ENCODE measurements around the gene F2R.

DNA sequence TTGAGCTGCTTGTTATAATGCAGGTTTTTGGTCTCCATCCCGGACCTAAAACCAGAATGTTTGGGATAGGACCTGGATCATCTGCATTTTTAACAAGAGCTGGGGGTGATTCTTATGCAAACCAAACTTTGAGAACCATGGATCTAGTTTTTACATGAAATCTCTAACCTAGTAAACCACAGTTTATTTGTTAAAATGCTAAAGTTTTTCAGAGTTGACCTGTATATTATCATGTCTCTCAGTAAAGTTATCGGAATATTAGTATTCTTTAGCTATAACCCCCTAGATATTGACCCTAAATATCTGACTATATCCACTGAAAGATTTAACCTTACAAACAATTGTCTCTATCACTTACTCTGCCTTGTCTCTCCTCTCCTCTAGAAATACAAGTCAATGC is 28.7 kb downstream of the F2R start:
- TF ChIP-seq EZH2 (IDR thresholded peaks at IDR 0.05; ENCODE audit: low read length, unreplicated experiment) (no peak), EZH2phosphoT487 (IDR thresholded peaks at IDR 0.05; ENCODE audit: borderline replicate concordance, low read length) (no peak), CTCF (conservative IDR thresholded peaks at IDR 0.05; ENCODE audit: low read depth, low read length) (no peak)

Data from PC-3 (cell line).